OCI-LY3 (cell line): Measurements from ENCODE around the gene AASDH.

Experiments used
- CTCF ChIP-seq: fragments of 200-600, 300-600 bp; sonication (generic); IDR thresholded peaks from 2 replicates; pipeline ENCODE4 v1.5.1; 2014; ENCODE audit warnings: antibody characterized with exemption, low read length, low read depth
- EZH2phosphoT487 ChIP-seq: fragments of 200-600 bp; shearing (Covaris generic); IDR thresholded peaks from 2 replicates; pipeline ENCODE4 v1.6.1; 2018; ENCODE audit warnings: antibody characterized with exemption, mixed run types, low read depth

- no peak for TF ChIP-seq CTCF
- no peak for TF ChIP-seq EZH2phosphoT487
Observed at GRCh38 chr4:56388306-56388705, 1.0 kb upstream of the AASDH start.
